SIG-M5 treated with dmso at 0.1 percent for 504 hours (cell line): Measurements from ENCODE around the gene NSD1.
"Not testable (repeated sequence)": the region's sequence is repeated elsewhere in the genome, so short reads cannot be mapped to it uniquely, and the experiment has no call there.

Experiments used
- DNase-seq: peaks from one replicate; lab custom pipeline; 2025; ENCODE audit not compliant: unreplicated experiment; lab: John Stamatoyannopoulos, UW

The NSD1 gene

GRCh38 chr5:177126771-177127170 lies 6.8 kb upstream of the NSD1 start:
- no peak for DNase-seq

- DNase-seq, result no peak
Observed at GRCh38 chr5:177128551-177128981, 5.0 kb upstream of the NSD1 start.

- DNase-seq, result no peak
Observed at GRCh38 chr5:177130211-177131018, 3.2 kb upstream of the NSD1 start.

- DNase-seq, result no peak
Observed at GRCh38 chr5:177131019-177131320, 2.6 kb upstream of the NSD1 start.

- DNase-seq, result no peak
Observed at GRCh38 chr5:177131352-177132135, 2.0 kb upstream of the NSD1 start.

GRCh38 chr5:177132136-177133095 lies 1.2 kb upstream of the NSD1 start:
- no peak for DNase-seq

GRCh38 chr5:177133853-177134696 lies 502 bp downstream of the NSD1 start:
- DNase-seq, result no peak

GRCh38 chr5:177134697-177135225 lies 1.2 kb downstream of the NSD1 start:
- no peak for DNase-seq

GRCh38 chr5:177140312-177140711 lies 6.7 kb downstream of the NSD1 start:
- DNase-seq, result no peak

GRCh38 chr5:177141496-177141895 lies 7.9 kb downstream of the NSD1 start:
- no peak for DNase-seq

- DNase-seq, result no peak
Observed at GRCh38 chr5:177142098-177142611, 8.6 kb downstream of the NSD1 start.

GRCh38 chr5:177142778-177143177 lies 9.2 kb downstream of the NSD1 start:
- DNase-seq, result no peak

GRCh38 chr5:177146891-177147638 lies 13.5 kb downstream of the NSD1 start:
- no peak for DNase-seq

- DNase-seq, result not testable (repeated sequence)
Observed at GRCh38 chr5:177150061-177150460, 16.5 kb downstream of the NSD1 start.

- no peak for DNase-seq
Observed at GRCh38 chr5:177154003-177154643, 20.6 kb downstream of the NSD1 start.

GRCh38 chr5:177162379-177162778 lies 28.8 kb downstream of the NSD1 start:
- no peak for DNase-seq

- DNase-seq, result no peak
Observed at GRCh38 chr5:177163500-177163899, 29.9 kb downstream of the NSD1 start.

- DNase-seq, result no peak
Observed at GRCh38 chr5:177169271-177169670, 35.7 kb downstream of the NSD1 start.

GRCh38 chr5:177171961-177172360 lies 38.4 kb downstream of the NSD1 start:
- DNase-seq, result no peak
